HG03045 (cell line): ENCODE data around the gene PPM1E.
"Not testable (repeated sequence)": the region's sequence is repeated elsewhere in the genome, so short reads cannot be mapped to it uniquely, and the experiment has no call there.

Experiments used
- ATAC-seq: cut with Tn5 transposase; IDR thresholded peaks from one replicate; pipeline ENCODE4 v1.9.1; 2021; ENCODE audit warnings: mild to moderate bottlenecking, moderate library complexity; ENCODE audit not compliant: unreplicated experiment

The PPM1E gene

GRCh38 chr17:58944166-58944565 lies 188.5 kb downstream of the PPM1E start:
- no peak for ATAC-seq

- ATAC-seq = no peak
Measured at GRCh38 chr17:58947411-58947810, 191.8 kb downstream of the PPM1E start.

DNA sequence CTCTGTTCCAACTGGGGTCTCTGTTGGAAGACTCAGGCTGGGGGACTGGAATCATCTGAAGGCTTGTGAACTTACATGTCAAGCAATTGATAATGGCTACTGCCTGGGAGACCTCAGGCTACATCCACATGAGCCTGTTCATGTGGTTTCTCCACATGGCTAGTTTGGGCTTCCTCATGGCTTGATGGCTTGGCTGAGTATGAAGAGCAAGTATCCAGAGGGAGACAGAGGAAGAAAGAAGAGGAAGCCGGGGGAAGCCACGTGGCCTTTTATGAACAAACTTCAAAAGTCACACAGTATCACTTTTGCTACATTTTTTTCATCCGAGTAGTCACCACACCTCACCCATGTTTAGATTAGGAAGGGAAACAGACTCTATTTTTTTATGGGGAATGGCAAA lies 192.2 kb downstream of the PPM1E start:
- ATAC-seq = no peak

DNA sequence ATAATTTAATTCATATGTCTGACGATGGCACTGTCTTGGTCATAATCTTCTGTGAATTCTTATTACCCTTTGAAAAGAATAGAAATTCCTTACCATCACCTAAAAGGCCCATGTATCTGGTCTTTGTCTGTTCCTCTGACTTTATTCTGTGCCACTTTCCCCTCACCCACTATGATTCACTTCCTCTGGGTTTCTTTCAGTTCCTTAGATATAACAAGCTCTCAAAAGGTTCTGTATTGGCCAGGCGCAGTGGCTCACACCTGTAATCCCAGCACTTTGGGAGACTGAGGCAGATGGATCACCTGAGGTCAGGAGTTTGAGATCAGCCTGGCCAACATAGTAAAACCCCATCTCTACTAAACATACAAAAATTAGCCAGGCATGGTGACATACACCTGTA lies 198.7 kb downstream of the PPM1E start:
- ATAC-seq = not testable (repeated sequence)

DNA sequence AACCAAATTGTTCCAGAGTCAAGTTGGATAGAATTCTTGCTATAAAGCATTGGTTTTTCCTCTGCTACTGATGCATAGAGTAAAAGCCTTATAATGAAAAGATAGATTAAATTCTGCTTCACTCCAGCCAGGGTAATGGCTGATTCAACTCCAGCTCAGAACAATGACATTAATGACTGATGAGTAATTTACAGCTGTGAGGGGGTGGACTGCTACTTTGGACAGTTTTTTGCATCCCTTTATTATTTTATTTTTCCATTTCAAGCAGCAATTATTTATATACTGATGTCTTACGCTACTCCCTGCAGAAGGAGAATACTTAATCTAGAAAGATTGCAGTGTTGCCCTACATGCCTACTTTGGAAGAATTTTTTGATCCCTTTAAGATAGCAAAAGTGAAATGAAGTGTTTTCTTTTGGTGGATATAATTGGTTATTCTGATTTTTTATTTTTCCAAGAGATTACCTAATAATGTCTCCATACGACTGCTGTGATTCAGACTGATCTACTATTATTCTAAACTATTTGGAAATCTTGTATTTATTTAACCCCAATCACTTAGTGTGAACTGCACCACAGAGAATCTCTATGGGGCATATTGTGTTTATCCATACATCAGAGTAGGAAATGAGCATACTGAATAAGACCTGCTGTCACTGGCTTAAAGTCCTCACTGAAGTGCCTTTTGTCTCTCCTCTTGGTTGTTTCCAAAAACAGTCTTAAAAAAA lies 201.5 kb downstream of the PPM1E start:
- no peak for ATAC-seq

GRCh38 chr17:58957725-58958073 lies 202.0 kb downstream of the PPM1E start:
- ATAC-seq = not testable (repeated sequence)

GRCh38 chr17:58960068-58960467 lies 204.4 kb downstream of the PPM1E start:
- ATAC-seq = no peak

GRCh38 chr17:58965221-58965620 lies 209.6 kb downstream of the PPM1E start:
- ATAC-seq = no peak

DNA sequence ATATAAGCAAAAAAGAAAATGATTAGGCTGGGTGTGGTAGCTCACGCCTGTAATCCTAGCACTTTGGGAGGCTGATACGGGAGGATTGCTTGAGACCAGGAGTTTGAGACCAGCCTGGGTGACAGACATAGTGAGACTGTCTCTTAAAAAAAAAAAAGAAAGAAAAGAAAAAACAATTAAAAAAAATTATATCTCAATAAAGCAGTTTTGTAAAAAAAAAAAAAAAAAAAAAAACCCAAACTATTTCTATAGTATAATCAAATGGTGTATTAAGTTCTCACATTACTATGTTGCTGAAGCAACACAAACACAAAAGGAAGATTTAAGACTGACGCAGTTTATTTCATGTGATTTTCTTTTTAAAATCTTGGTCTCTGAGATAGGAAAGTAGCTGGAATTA lies 210.6 kb downstream of the PPM1E start:
- no peak for ATAC-seq

DNA sequence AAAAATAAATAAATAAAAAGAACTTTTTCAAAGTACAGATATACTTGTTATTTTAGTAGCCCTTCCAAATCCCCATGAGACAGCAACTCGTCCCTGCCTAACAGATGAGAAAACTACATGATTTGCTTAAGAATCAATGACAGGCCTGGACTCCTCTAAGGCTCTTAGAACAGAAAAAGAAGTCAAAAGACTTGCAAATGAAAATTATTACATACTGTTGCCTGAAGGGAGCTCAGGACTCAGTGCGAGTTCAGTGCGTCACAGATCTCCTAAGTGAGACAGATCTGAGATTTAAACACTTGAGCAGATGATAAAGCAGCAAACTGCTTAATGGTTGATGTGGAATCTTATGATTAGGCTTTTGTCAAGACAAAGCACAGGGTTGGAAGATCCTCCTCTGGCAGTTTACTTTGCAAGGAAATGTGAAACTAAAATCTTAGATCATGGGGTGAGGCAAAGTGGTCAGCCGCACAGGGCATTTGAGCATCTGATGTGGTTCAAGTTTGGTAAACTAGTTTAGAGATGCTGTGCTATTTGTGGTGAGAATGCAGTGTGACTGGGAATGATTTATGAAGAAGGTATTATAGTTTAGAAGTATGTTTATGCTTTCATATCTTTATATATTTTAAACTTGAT lies 212.9 kb downstream of the PPM1E start:
- ATAC-seq = no peak

DNA sequence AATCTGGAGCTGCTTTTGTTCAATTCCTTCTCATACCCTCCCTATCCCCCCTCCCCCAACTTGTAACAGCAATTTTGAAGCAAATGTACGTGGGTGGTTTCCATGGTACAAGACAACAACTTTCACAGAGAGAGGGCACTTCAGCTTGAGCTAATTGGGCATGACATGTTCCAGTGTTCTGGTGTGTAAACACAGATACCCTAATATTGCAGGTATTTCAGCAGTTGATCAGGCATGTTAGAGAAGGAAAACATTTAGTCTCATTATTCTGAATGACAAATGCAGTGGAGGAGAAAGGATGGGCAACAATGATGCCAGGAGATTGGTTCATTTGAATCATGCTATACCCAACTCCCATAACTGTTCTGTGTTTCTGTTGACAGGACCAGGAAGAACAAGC lies 213.5 kb downstream of the PPM1E start:
- no peak for ATAC-seq

DNA sequence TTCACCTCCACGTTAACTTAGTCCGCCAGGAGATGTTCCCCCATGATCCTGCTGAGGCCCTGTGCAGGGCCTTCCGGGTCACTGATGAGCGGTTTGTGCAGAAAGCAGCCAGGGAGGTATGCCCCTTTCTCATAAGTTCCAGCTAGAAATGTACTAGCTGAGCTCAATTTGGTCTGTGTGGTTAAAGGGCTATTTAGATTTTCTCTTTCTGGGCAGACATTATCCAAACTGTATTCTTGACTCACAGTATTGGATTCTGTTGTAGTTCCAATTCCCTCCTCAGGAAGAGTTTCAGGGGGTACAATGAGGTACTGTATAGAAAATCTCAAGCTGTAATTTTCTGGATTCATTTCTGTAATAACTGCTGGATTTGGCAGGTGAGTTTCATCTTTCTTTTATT lies 214.0 kb downstream of the PPM1E start:
- no peak for ATAC-seq

GRCh38 chr17:58970609-58971450 lies 215.2 kb downstream of the PPM1E start:
- ATAC-seq = no peak

DNA sequence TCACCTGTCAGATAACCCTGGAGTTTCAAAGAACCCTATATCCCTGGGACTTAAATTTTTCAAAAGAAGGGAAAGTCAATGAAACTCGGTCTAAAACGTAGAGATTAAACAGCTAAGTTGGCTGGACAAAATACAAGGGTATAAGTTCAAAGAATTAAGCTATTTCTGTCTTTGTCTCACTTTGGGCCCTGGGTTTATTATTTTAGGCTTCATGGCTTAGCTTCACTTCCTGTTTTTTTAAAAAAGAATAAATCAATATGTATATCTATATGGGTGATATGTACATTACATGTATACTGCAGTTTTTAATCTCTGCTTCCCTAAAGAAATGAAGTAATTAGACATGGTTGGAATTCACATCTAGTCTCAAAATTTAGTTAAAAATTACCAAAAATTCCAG lies 218.7 kb downstream of the PPM1E start:
- no peak for ATAC-seq

DNA sequence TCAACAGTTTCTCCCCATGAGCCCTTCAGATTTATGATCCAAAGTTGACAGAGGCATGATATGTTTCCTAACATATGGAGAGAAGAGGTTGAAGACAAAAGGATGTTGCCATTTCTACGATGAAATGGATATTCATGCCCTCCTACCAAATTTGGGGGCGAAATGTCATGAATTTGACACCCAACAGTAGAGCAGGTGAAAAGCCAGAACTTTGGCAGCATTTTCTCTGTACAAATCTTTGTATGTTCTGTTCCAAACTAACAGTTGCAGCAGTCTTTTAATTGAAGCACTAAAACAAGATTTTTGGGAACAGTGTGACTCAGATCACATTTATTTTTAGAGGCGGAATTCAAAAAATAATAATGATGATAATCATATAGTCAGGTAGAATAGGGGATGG lies 220.9 kb downstream of the PPM1E start:
- ATAC-seq = no peak

DNA sequence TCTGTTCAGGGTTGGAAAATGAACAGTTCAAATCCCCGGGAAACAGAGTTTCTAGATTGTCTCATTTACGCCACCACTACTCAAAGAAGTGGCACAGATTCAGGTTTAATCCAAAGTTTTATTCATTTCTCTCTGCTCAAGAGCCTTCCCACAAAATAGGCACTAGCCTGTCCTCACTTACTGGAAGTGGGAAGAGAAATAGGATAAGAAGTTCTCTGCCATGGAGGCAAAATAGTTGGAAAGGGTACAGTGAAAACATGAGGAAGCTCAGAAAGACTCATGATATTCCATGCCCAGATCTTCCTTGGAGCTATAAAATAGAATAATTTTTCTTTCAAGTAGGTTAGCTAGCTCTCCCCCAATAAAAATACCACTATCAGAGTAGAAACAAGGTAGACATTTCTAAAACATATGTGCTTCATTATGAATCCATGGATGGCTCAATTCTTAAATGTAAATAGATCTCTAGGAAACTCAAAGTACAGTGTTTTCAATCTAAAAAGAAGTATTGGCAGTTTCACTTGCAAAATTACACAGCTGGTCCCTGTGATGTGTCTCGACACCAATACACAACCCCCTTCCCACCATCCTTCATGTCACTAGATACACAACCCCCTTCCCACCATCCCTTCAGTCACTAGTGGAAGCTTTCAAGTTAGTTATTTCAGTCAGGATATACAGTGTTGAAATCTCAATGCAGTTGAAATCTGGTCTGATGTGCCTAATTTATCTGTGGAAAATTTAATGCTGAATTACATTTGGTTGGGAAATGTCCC lies 225.2 kb downstream of the PPM1E start:
- ATAC-seq = no peak

GRCh38 chr17:58982626-58983025 lies 227.0 kb downstream of the PPM1E start:
- ATAC-seq = no peak

DNA sequence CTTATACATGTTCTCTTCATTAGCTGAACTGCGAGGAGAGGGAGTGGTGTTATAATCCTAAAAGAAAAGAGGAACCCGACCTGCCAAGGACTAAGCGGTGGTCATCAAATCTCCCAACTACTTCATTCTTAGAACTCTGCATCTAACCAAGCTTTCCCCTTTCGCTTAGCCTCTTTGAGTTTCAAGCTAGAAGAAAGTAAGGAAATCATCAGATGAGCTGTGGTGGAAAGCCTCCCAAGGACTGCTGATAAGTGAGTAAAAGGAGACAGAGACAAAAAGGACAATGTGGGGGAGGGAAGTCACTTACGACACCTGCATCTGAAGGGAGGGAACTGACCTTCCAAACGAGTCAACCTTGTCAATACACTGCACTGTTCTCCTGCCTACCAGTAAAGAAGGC lies 229.7 kb downstream of the PPM1E start:
- ATAC-seq = no peak

DNA sequence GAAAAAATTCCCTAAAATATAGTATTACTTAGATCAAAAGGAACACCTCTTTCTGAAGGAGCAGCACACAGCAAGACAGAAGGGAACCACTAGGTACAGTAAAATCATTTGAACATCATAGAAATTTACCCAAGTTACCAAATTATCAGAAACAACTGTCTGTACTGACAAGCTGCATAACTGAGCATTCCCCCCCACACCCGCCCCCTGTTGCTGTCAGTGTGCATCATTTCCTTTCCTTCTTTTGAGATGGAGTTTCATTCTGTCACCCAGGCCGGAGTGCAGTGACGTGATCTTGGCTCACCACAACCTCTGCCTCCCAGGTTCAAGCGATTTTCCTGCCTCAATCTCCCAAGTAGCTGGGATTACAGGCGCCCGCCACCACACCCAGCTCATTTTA lies 230.3 kb downstream of the PPM1E start:
- no peak for ATAC-seq

DNA sequence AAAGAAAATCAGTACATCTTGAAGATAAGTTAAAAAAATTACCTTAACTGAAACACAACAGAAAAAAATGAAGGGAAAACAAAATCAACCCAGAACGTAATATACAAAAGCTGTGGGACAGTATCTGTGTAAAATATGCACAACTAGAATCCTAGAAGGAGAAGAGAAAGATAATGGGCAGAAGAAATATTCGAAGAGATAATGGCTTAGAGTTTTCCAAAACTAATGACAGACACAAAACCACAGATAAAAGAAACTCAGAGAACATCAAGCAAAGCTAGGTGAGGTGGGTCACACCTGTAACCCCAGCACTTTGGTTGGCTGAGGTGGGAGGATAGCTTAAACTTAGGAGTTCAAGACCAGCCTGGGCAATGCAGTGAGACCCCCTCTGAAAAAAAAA lies 234.0 kb downstream of the PPM1E start:
- ATAC-seq = no peak

DNA sequence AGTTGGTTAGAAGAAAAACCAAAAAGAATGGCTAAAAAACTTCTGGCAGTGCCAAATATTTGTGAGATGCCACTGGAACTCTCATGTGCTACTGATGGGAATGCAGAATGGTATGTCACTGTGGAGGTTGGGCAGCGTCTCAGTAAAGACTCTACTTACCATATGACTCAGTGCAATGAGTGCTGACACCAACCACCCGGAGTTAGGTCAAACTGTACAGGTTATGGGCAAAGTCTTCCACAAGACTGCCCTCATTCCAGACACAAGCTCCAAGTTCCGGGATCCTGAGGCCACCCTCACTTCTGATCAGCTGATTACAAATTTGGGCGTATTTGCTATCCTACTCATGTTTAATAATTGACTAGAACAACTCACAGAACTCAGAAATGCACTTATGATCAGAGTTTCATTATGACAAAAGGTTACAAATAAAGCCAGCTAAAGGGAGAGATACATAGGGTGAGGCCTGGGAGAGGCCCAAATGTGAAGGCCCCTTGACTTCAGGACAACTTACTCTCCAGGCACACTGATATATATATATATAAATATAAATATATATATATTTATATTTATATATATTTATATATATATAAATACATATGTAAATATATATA lies 236.2 kb downstream of the PPM1E start:
- ATAC-seq = peak; percentile 65
